Endothelial cell of hepatic sinusoid (primary cell): ENCODE data around the gene PITX3.
"Not testable (repeated sequence)": the region's sequence is repeated elsewhere in the genome, so short reads cannot be mapped to it uniquely, and the experiment has no call there.

Experiments
- in situ Hi-C: cut with HindIII; loops from 2 replicates; pipeline ENCODE4 v1.10.0; 2017; ENCODE audit warnings: low sequenced_read_pairs

PITX3 gene

GRCh38 chr10:102261842-102262241 is 20.5 kb upstream of the PITX3 start:
- in situ Hi-C loops, result no loop called here

GRCh38 chr10:102261196-102261595 is 19.9 kb upstream of the PITX3 start:
- in situ Hi-C loops, result no loop called here

DNA sequence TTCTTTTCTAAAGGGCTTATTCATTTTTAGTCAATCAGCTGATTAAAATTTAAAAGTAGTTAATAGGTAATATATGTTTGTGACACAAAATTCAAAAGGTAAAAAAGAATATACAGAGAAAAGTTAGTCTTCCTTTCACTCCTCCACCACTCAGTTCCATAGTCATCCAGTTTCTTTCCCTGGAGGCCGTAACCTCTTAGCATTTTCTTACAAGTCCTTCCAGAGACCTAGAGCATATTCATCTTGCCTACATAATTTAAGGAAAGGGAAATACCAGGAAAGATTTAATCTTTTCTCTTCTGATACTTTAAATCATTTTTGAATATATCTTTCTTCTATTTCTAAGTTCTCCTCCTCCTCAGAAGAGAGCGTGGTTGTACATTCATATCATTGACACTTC is 14.1 kb upstream of the PITX3 start:
- in situ Hi-C loops, result no loop called here

DNA sequence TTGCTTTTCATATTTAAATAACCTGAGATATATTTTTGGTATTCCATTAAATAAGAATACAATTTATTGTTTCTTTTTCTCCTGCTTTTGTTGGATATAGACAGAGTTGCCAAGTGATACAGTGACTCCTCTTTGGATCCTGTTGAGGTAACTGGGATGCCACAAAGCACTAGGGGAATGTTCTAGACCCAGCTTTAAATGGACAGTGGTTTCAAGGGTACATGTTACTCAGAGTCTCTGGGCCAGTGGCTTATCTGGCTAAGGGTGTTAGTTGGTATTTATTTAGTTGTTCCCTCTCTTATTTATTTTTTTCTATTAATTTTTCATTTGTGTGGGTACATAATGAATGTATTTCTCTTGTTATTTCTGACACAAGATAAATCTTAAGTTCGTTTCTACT is 13.1 kb upstream of the PITX3 start:
- in situ Hi-C loops, result no loop called here

- in situ Hi-C loops, result not testable (repeated sequence)
Measured at GRCh38 chr10:102252508-102252907, 11.2 kb upstream of the PITX3 start.

GRCh38 chr10:102247734-102248133 is 6.4 kb upstream of the PITX3 start:
- in situ Hi-C loops, result no loop called here

DNA sequence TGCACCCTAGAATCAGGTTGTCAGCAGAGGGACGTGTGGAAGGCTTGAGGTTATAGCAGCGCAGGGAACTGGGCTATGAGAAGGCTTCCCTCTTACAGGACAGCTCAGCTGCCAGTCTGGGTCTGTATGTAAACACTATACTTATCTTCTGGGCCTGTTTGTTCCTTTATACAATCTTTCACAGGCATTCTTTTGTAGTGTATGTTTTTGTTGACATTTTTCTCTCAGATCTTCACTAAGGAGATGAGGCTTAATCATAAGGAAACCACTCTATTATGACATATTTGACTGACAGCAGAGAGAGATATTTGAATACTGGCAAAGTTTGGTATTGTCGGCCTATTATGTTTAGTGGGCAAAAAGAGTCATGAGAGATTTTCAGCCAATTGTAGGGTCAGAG is 4.9 kb upstream of the PITX3 start:
- in situ Hi-C loops, result no loop called here

GRCh38 chr10:102245932-102246251 is 4.6 kb upstream of the PITX3 start:
- in situ Hi-C loops, result no loop called here

DNA sequence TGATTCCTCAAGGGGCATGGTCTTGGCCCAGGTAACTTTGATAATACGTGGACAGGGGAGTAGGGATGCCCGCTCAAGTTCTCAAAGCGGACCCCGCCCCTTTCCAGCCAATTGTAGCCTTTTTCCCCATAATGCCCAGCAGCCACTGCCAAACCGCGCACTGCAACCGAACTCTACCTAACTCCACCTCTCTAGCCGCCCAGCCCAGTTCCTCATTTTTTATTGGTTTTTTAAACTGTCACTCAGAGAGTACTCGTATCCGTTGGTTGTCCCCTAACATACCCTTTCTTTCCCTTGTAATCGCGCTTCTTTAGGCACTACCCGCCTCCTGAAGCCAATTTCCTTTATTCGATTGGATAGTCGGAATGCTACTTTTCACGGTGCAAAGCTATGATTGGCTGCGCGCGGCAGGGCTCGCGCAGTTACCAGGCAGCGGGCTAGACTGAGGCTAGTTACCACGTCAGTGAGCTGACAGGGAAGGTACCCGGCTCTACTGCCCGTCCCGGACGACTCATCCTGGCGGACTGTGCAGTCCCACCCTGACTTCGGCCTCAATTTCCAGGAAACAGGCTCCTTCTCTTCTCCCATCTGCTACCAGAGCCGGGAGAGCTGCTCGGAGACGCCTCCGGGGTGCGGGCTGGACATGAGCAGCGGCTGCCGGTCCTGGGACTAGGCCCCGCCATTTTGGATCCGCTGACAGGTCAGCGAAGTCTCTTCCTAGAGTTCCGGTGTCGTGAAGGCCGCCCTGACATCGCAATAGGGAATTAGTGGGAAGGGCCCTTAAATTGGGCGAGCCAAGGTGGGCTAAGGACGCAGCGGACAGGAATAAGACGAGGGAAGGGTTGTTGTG is 4.0 kb upstream of the PITX3 start, which contains the start of gene GBF1:
Gene GBF1, plus strand, starts transcription at position 451 of the 850 bp plus-strand sequence. CDS start 13,407 bp downstream, outside the sequence.
- in situ Hi-C loops, result no loop called here

GRCh38 chr10:102243309-102243708 is 2.0 kb upstream of the PITX3 start:
- in situ Hi-C loops, result no loop called here

DNA sequence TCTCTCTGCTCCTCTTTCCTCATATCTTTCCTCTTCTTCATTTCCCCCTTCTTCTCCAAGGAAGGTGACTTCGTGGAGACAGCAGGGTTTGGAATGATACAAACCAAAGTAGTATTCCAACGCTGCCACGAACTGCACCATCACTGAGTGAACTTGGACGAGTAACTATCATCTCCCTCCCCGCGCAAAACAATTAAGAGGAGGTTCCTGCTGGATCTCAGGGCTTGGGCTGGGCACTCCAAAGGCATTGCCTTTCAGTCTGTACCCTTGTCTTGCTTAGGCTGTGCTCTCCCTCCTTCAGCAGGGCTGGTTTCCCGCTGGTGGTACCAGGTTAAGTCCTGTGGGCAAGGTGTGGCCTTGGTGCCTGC is 790 bp upstream of the PITX3 start:
- in situ Hi-C loops, result no loop called here

- in situ Hi-C loops, result no loop called here
Measured at GRCh38 chr10:102241032-102241443, 274 bp downstream of the PITX3 start.

GRCh38 chr10:102240467-102241031 is 763 bp downstream of the PITX3 start:
- in situ Hi-C loops, result no loop called here

DNA sequence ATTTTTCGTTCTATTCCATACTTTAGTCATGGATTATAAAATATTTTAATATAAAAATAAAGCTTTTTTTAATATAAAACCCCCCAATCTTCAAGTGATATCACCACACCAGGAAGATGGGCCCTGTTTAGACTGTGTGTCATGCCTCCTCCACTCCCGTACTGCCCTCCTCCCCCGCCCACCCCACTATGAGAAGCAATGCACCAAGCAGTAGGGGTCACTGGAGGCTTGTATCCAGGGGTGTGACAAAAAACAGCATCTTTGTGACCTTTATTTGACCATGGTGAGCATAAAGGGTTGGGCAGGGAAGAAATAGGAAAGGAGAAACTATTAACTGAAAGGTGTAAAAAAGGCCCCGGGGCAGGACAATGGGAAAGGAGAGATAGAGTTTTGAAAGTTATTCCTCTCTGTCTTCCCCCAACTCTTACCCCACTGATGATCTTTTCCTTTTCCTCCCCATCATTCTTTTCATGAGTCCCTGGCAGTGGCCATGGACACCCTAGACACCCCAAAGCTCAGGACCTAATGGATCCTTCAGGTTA is 3.5 kb downstream of the PITX3 start:
- in situ Hi-C loops, result no loop called here

- in situ Hi-C loops, result no loop called here
Measured at GRCh38 chr10:102236006-102236405, 5.3 kb downstream of the PITX3 start.

GRCh38 chr10:102235598-102235920 is 5.8 kb downstream of the PITX3 start:
- in situ Hi-C loops, result no loop called here

DNA sequence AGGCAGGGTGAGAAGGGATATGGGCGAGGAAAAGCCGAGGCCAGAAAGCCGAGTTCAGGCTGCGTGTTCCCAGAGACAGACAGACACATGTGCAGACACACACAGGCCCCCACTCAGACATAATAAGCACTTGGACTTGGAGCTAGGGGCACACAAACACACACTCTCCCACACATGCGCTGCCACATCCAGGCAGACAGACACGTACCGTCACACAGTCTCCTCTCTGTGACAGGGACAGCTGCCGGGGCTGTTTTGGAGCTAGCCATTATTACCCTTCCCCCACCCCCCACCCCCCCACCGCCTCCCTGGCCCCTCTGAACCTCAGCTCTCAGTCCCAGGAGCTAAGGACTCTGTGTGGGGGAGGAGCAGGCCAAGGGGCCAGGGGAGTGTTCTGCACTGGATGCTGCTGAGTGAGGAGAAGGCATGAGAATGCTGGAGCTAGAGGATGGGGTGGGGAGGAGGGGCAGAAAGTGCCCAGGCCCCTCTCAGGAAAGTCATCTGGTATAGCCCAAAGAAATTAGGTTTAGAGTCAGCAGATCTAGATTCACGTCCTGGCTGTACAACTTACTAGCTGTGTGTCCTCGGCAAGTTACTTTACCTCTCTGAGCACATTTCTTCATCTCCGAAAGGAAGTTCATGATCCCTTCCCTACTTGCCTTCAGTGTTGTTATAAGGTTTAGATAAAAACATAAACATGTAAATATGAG is 6.3 kb downstream of the PITX3 start:
- in situ Hi-C loops, result no loop called here

DNA sequence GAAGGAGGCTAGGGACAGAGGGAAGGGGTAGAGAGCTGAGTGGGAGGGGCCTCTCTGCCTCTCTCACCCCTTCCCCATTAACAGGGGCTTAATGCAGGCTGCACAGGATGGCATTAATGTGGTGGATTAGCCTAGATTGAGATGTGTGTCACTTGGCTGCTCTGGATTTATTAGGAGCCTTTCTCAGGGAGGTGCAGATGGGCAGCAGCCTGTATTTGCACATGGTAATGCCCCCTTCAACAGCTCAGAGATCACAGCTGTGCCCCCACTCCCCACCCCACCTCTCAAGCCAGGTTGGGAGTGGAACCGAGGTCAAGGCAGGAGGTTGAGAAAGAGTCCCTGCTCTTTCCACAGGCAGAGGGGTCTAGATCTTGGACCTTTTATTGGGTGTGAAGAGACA is 7.3 kb downstream of the PITX3 start:
- in situ Hi-C loops, result no loop called here

DNA sequence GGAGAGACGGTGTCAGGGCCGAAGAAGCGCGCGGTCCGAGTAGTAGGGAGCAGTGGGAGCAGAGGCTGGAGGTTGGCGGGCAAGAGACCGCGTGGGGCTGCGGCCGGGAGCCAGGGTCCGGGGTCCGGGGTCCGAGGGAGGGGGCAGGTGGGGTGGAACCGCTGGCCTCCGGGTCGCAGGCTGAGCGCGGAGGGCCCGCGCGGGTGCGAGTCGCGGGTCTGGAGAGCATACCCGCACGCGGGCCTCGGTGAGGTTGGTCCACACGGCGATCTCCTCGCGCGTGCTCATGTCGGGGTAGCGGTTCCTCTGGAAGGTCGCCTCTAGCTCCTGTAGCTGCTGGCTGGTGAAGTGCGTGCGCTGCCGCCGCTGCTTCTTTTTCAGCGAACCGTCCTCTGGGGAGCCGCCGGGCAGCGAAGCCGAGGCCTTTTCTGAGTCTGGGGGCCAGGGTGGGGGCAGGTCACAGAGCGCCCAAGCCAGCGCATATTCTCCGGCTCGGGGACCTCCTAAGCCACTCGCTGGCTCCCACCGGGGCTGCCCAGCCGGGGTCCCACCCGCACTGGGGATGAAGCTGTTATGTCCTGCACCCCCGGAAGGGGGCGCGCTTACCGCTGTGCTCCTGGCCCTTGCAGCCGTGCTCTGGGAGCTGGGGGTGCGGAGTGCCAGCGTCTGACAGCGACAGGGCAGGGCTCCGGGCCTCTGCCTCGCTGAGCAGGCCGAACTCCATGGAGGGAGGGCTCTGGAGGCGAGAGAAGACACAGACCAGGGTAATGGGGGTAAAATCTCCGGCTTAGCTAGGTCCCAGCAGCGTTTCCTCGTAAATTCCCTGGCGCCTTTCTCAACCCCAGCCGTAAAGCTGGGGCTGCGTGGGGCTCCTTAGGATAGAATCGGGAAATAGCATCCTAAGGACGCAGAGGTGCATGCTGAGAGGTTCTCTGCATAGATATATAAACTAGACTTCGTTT is 9.7 kb downstream of the PITX3 start:
- in situ Hi-C loops, result no loop called here

- in situ Hi-C loops, result no loop called here
Measured at GRCh38 chr10:102230861-102231356, 10.4 kb downstream of the PITX3 start.
